Ishikawa (cell line): ENCODE results near the gene KDM2B.
A peak's percentile ranks its signal among the peaks of the same experiment; 100 is the strongest.

Experiments
- CEBPB ChIP-seq: IDR thresholded peaks from 2 replicates; pipeline ENCODE4 v1.6.1; 2012
- CREB1 ChIP-seq: IDR thresholded peaks from 2 replicates; pipeline ENCODE4 v1.6.1; 2012; ENCODE audit warnings: low read depth
- EGR1 ChIP-seq: IDR thresholded peaks from 2 replicates; pipeline ENCODE4 v1.6.1; 2012
- EP300 ChIP-seq: IDR thresholded peaks from 2 replicates; pipeline ENCODE4 v1.6.1; 2012; ENCODE audit warnings: borderline replicate concordance
- FOXM1 ChIP-seq: IDR thresholded peaks from 2 replicates; pipeline ENCODE4 v1.6.1; 2012; ENCODE audit warnings: low read depth, borderline replicate concordance
- NFIC ChIP-seq: IDR thresholded peaks from 2 replicates; pipeline ENCODE4 v1.6.1; 2012
- RAD21 ChIP-seq: IDR thresholded peaks from 2 replicates; pipeline ENCODE4 v1.6.1; 2012; ENCODE audit warnings: low read depth
- REST ChIP-seq: IDR thresholded peaks from 2 replicates; pipeline ENCODE4 v1.6.1; 2012; ENCODE audit warnings: low read depth, mild to moderate bottlenecking
- TAF1 ChIP-seq: IDR thresholded peaks from 2 replicates; pipeline ENCODE4 v1.6.1; 2012; ENCODE audit warnings: low read depth, mild to moderate bottlenecking
- TCF12 ChIP-seq: IDR thresholded peaks from 2 replicates; pipeline ENCODE4 v1.6.1; 2012; ENCODE audit warnings: low read depth
- TEAD4 ChIP-seq: IDR thresholded peaks from 2 replicates; pipeline ENCODE4 v1.6.1; 2012
- YY1 ChIP-seq: IDR thresholded peaks from 2 replicates; pipeline ENCODE4 v1.6.1; 2012; ENCODE audit warnings: low read depth
- ZBTB7A ChIP-seq: IDR thresholded peaks from 2 replicates; pipeline ENCODE4 v1.6.1; 2012; ENCODE audit warnings: low read depth
- TF ChIP-seq, protein P1 (sequence below): IDR thresholded peaks from 2 replicates; pipeline ENCODE4 v1.6.1; 2012
- TF ChIP-seq, protein P2 (sequence below): IDR thresholded peaks from 2 replicates; pipeline ENCODE4 v1.6.1; 2012

KDM2B gene

DNA sequence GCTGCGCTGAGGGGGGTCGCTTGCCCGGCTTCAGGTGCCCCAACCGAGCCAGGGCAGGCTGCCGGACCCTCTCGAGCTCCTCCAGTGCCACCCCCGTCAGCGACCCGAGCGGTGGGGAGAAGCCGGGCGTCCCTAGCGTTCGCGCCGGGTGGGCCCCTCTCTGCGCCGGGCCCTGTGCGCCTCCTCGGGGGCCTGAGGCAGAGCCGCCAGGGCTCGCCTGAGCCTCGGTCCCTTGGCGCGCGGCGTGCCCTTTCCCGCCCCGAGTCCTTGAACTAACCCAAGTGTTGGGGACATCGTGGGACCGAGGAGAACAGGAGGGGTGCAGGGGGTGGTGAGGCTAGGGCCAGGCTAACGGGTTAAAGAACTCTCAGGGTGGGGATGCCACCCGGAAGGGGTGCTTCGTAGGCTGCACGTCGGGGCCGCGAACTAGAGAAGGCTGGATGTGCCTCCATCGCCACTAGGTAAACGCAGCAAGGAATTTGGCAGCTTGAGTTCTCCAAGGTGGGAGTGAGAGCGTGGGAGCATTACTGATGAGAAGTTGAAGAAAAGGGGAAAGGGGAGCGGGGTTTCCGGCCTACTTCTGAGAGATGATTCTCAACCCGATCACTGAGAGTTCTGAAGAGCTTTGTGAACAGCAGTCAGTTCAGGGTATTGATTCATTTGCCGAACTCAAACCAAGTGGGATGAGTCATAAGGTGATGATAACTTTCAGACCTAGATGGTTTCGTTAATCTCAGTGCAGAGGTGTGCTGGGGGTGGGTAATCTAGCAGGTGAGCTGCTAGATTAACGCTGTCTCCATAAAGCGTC is 180.3 kb downstream of the KDM2B start:
- TF ChIP-seq TEAD4 = 0 out of 2 replicates have a peak, but pooled peaks have one; percentile 17
- TF ChIP-seq REST = no peak
- TF ChIP-seq ZBTB7A = peak; percentile 32; the same call in 1 of the 2 replicates
- TF ChIP-seq, protein P1, sequence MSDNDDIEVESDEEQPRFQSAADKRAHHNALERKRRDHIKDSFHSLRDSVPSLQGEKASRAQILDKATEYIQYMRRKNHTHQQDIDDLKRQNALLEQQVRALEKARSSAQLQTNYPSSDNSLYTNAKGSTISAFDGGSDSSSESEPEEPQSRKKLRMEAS = peak; percentile 37
- TF ChIP-seq EP300 = no peak

GRCh38 chr12:121399391-121400331 is 181.2 kb downstream of the KDM2B start, which contains the start of gene RNF34:
RNF34 (plus strand) TSS chr12:121400118; CDS start chr12:121400213, 95 bp downstream.
- peak; percentile 26; the same call in 1 of the 2 replicates for TF ChIP-seq TEAD4
- TF ChIP-seq FOXM1 = no peak; the same call in 1 of the 2 replicates
- TF ChIP-seq, protein P1 = peak; percentile 86
- no peak for TF ChIP-seq REST
- peak; percentile 44 for TF ChIP-seq TCF12
- TF ChIP-seq, protein P2, sequence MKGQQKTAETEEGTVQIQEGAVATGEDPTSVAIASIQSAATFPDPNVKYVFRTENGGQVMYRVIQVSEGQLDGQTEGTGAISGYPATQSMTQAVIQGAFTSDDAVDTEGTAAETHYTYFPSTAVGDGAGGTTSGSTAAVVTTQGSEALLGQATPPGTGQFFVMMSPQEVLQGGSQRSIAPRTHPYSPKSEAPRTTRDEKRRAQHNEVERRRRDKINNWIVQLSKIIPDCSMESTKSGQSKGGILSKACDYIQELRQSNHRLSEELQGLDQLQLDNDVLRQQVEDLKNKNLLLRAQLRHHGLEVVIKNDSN = peak; percentile 76
- no peak for TF ChIP-seq RAD21
- TF ChIP-seq CREB1 = 0 out of 2 replicates have a peak, but pooled peaks have one; percentile 38
- peak; percentile 93 for TF ChIP-seq TAF1
- no peak for TF ChIP-seq EGR1
- TF ChIP-seq NFIC = 0 out of 2 replicates have a peak, but pooled peaks have one; percentile 6
- peak; percentile 12; the same call in 1 of the 2 replicates for TF ChIP-seq YY1
- no peak for TF ChIP-seq ZBTB7A
- no peak for TF ChIP-seq CEBPB
- peak; percentile 27; the same call in 1 of the 2 replicates for TF ChIP-seq EP300

DNA sequence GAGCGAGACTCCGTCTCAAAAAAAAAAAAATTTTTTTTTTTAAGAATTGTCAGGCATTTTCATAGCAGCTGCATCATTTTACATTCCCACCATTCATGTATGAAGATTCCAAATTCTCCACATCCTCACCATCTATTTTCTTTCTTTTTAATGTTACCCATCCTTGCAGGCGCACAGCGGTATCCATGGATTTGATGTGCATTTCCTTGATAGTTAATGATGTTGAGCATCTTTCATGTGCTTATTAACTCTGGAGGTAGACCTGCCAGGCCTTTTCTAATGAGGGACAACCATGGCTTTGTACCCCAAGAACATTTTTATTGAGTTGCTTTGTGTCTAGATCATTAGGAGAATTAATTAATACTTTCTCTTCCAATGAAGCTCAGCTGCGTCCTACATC is 182.5 kb downstream of the KDM2B start:
- no peak for TF ChIP-seq ZBTB7A
- no peak for TF ChIP-seq CREB1
- TF ChIP-seq, protein P1 = no peak
- no peak for TF ChIP-seq CEBPB
- no peak for TF ChIP-seq FOXM1
- TF ChIP-seq YY1 = no peak
- TF ChIP-seq EGR1 = no peak
- no peak for TF ChIP-seq TEAD4
- TF ChIP-seq, protein P2 = no peak
- TF ChIP-seq NFIC = no peak
- no peak for TF ChIP-seq REST
- TF ChIP-seq EP300 = no peak
- TF ChIP-seq TAF1 = no peak
- no peak for TF ChIP-seq RAD21
- no peak for TF ChIP-seq TCF12
